Activated CD8-positive, alpha-beta memory T cell treated with anti-CD3 and anti-CD28 coated beads for 1 hour (primary cell): ENCODE measurements around the gene GNE.
"Not testable (repeated sequence)": the region's sequence is repeated elsewhere in the genome, so short reads cannot be mapped to it uniquely, and the experiment has no call there.

Experiments used
- DNase-seq, 2 donors: peaks; one replicate each; pipeline ENCODE4 v3.0.0-alpha.2; 2020; ENCODE audit warnings: low read depth in 1 of 2; ENCODE audit errors: extremely low read depth in 1 of 2

The GNE gene

GRCh38 chr9:36258208-36258995 is at the start of gene GNE:
Gene GNE, minus strand, starts transcription at chr9:36258448. Its CDS starts 9,093 bp downstream, at chr9:36249355.
- peak; percentile 93 to 97 for DNase-seq

- DNase-seq: no peak
These were observed 48.4 kb upstream of the GNE start for GRCh38 chr9:36306471-36307306.

GRCh38 chr9:36304366-36304765 is 46.1 kb upstream of the GNE start:
- DNase-seq: not testable (repeated sequence)

GRCh38 chr9:36301227-36301626 is 43.0 kb upstream of the GNE start:
- no peak for DNase-seq

- DNase-seq: no peak
These were observed 40.3 kb upstream of the GNE start for GRCh38 chr9:36298566-36298965.

GRCh38 chr9:36297798-36298197 is 39.5 kb upstream of the GNE start:
- DNase-seq: no peak

GRCh38 chr9:36294996-36295395 is 36.7 kb upstream of the GNE start:
- not testable (repeated sequence) for DNase-seq

- no peak for DNase-seq
These were observed 35.7 kb upstream of the GNE start for GRCh38 chr9:36293918-36294317.

- DNase-seq: no peak
These were observed 34.9 kb upstream of the GNE start for GRCh38 chr9:36293171-36293570.

GRCh38 chr9:36292641-36293040 is 34.4 kb upstream of the GNE start:
- DNase-seq: no peak

GRCh38 chr9:36290996-36291395 is 32.7 kb upstream of the GNE start:
- DNase-seq: no peak

- DNase-seq: no peak
These were observed 31.7 kb upstream of the GNE start for GRCh38 chr9:36289836-36290435.

GRCh38 chr9:36288070-36288469 is 29.8 kb upstream of the GNE start:
- no peak for DNase-seq

- no peak for DNase-seq
These were observed 28.1 kb upstream of the GNE start for GRCh38 chr9:36286388-36286787.

- no peak for DNase-seq
These were observed 26.0 kb upstream of the GNE start for GRCh38 chr9:36284226-36284625.

GRCh38 chr9:36282275-36282674 is 24.0 kb upstream of the GNE start:
- no peak for DNase-seq

- no peak for DNase-seq
These were observed 22.7 kb upstream of the GNE start for GRCh38 chr9:36280989-36281388.

GRCh38 chr9:36278243-36278642 is 20.0 kb upstream of the GNE start:
- DNase-seq: no peak

- no peak for DNase-seq
These were observed 18.5 kb upstream of the GNE start for GRCh38 chr9:36276781-36277181.

GRCh38 chr9:36276254-36276653 is 18.0 kb upstream of the GNE start:
- DNase-seq: no peak

- no peak for DNase-seq
These were observed 16.8 kb upstream of the GNE start for GRCh38 chr9:36275060-36275459.

GRCh38 chr9:36273354-36273753 is 15.1 kb upstream of the GNE start:
- DNase-seq: not testable (repeated sequence)
